HUDEP-2 (cell line): Measurements from ENCODE around the gene LRSAM1.

ENCODE experiments used
- DNase-seq, 76 experiments: peaks; one replicate each; lab custom pipeline; 2025; ENCODE audit not compliant: unreplicated experiment in 76 of 76; lab: John Stamatoyannopoulos, UW

Gene LRSAM1

DNA sequence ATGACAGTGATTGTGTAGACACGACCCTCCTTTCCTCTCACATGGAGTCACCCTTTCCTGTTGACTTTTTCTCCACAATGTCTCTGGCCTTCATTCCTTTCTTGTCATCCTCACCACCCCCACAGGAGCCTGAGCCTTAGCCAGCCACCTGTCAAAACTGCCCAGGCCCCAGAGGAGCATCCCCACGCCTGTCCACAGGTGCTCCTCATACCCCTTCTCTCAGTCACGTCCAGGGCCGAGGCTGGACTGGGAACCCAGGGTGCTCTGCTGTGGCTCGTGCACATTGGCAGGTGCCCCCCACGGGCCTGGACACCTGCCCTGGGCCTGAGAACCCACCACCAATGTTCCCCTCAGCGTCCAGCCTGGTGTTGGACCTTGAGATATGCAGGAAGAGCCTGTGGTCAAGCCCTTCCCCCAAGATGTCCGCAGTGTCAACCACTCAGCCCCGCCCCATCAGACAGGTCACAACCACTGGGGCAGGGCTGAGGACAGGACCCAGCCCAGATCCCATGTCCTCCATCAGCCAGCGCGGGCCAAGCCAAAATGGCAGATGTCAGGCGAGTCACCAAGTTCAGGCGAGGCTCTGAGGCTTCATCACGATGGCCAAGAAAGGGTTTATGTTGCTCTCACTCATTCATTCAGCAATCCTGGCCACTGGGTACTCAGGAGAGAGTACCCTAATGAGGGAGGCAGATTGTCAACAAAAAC, 95.0 kb downstream of the LRSAM1 start:
- DNase-seq: no peak

DNA sequence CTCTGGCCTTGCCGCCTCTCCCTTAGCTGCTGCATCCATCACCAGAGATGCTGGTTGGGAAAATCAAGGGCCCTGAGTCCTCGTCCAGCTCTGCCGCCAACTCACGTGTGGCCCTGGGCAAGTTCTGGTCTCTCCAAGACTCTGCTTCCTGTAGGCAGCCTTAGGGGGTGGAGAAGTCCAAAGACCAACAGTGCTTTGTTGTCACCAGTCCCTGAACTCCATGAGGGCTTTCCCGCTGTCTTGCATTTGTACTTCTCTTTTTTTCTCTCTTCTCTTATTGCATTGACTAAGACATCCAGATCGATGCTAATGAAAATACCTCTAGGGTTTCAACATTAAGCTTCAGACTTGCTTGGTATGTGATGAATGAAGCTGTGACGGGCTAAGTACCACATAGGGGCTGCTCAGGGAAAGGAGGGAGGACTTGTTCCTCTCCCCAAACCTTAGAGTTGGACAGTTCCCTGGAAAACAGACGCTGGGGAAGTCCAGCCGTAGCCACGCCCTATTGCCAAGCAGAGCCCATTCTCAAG, 97.1 kb downstream of the LRSAM1 start:
- no peak for DNase-seq

GRCh38 chr9:127549218-127549617, 97.9 kb downstream of the LRSAM1 start:
- DNase-seq: no peak

DNA sequence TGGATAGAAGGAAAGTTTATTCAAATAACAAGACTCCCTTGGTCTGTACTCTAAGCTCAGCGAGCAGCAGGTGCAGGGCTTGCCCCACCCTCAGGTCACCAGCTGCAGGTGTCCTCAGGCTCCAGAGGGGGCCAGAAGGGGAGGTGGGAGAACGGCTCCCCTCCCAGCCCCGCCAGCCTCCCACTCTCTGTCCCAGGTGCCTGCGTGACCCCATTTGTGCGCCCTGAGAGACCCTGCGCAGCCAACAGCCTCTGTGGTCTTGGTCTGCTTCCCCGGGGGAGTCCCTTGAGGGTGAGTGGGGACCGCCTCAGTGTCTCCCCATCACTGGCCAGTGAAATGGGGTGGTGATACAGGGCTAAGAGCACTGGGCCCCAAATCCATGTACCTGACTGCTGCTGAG, 98.4 kb downstream of the LRSAM1 start:
- no peak for DNase-seq

GRCh38 chr9:127550282-127550681, 99.0 kb downstream of the LRSAM1 start:
- DNase-seq: no peak

DNA sequence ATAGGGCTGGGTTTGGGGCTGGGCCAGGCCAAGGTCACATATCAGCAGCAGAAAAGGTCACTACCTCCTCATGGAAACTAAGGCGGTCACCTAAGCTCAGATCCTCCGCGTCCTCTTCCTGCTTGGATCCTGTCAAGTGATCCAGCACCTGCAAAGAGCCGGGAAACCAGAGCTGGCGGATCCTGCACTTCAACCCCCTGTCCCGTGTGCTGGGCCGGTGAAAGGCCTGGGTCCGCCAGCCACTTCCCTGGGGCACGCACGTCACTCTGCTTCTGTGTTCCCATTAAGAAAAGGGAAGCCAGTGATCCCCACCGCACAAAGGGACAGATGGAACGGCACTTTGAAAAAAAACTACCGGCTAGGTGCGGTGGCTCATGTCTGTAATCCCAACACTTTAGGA, 99.4 kb downstream of the LRSAM1 start:
- no peak for DNase-seq
